CD4-positive, alpha-beta T cell treated with Interleukin-10 for 1 hour (primary cell): Measurements from ENCODE around the gene SMOC2.

Source experiments
- DNase-seq: peaks from one replicate; pipeline ENCODE4 v3.0.0-alpha.2; 2020

Gene SMOC2

DNA sequence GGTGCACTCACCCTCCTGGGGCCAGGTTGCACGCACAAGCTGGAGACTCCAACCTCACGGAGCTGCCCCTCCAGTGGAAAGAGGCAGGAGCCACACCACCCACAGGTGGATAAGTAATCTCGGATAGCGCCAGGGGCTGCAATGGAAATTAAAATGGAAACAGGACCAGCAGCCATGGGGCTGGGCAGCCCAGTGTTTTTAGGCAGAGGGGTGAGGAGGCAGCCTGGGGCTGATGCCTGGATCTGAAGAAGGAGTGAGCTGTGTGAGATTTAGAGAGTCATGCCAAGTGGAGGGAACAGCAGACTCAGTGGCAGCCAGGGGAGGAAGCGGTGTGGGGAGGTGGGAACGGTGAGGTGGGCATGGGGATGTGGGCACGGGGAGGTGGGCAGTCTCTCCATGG, 275.6 kb downstream of the SMOC2 start:
- DNase-seq: no peak

DNA sequence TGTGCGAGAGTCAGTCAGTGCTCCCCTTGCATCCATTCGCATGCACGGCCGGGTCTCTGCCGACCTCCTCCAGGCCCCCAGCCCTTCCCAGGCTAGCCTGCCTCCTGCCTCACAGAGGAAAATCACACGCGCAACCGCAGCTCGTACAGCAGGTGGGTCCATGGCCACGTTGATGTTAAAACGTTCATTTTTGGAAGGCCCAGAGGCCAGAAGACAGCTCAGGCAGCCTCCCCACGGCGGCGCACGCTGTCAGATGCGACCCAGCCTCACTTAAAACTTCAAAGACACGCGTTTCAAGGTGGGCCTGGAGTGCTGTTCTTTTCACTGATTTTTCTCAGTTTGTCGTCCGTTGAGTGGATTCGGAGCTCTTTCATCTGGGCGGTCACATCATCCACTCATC, 276.5 kb downstream of the SMOC2 start:
- no peak for DNase-seq
